HL-60/S4 treated with retinoic acid at 250 ng/mL for 4 days and 3 days (cell line): ENCODE results near the gene SLC16A7.
"Not testable (repeated sequence)": the region's sequence is repeated elsewhere in the genome, so short reads cannot be mapped to it uniquely, and the experiment has no call there.

Experiments used
- in situ Hi-C: fragments of 300-500 bp; cut with MboI; formaldehyde crosslinking; loops from 2 replicates; pipeline ENCODE4 v1.7.0; 2022; ENCODE audit warnings: low sequenced_read_pairs

Gene SLC16A7

DNA sequence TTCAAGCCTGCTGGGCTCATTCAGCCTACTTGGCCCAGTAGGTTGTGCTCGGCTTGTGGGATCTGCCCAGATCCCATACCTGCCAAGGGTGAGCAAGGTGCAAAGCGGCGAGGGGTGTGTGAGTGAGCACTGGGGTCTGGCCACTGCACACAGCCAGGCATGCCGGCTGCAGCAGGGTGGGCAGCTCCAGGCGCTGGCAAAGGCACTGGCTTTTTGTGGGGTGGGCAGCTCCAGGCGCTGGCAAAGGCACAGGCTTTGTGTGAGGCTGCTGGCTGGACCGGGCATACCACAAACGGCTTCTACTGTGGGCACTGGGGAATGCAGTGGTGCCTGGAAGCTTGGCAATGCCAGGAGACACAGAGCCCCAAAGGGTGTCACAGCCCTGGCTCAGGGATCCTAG is 137.4 kb downstream of the SLC16A7 start:
- in situ Hi-C loops: no loop called here

DNA sequence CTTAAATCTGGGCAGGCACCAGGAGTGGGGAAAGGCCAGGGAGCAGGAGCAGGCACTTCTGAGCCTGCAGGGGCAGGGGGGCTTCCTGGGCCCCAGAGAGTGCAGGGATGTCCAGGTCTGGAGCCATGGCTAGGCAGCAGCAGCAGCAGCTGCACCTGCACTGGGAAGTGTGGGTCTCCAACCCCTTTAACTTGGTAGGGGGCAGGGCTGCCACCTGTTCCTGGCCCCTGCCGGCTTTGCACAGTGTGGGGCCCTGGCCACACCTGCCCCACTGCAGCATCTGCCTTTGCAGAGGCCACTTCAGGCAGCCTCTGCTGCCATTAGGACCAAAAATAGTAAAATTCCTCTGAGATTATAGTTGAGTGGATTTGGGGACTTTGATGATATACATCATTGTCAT is 138.5 kb downstream of the SLC16A7 start:
- in situ Hi-C loops: no loop called here

DNA sequence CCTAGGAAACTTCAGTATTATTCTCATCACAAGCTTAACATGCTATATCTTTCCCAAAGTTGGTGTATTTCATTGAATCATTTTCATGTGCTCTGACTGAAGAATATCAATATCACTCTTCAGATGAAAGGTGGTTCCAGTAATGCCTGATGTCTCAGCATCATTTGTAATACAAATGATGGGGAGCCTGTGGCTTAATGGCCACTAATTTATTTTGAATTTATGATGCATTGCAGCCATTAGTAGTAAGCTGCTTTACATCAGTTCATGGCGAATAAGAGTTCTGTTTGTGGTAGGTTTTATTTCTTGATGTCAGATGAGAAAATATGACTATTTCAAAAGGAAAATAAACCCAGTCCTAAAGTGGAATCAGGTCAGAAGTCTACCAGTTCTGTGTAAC is 139.4 kb downstream of the SLC16A7 start:
- in situ Hi-C loops: no loop called here

DNA sequence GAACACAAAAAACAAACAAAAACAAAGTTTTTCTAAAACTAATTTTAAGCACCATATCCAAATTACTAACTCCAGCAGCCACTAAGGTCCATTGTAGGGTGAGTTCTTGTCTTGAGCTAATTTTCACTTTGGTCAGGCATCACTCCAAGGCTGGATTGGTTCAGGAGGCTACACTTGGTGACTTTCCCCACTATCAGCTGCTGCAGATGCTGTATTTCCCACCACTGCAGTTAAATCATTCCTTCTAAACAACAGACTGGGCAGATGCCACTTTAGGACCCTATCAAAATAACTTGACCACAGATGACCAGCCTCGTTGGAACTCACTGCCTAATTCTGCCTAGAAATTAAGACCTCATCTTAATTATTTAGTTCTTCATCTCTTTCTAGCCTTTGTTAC is 140.5 kb downstream of the SLC16A7 start:
- in situ Hi-C loops: no loop called here

DNA sequence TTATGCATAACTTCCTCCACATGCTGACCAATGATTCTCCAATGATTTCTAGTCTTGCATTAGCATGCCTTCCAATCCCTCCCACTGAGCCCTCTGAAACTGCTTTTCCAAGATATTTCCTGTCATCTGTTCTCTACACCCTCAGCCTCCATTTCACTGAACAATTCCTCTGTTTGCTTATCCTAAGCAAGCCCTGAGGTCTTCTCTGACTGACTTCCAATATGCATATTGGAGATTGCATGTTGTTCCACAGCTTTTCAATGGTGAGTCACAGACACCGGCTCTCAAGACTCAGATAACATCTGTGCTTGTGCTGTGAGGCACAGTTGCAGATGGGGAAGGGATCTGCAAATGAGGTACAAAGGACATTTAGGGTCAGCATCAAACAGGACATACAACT is 141.0 kb downstream of the SLC16A7 start:
- in situ Hi-C loops: no loop called here

DNA sequence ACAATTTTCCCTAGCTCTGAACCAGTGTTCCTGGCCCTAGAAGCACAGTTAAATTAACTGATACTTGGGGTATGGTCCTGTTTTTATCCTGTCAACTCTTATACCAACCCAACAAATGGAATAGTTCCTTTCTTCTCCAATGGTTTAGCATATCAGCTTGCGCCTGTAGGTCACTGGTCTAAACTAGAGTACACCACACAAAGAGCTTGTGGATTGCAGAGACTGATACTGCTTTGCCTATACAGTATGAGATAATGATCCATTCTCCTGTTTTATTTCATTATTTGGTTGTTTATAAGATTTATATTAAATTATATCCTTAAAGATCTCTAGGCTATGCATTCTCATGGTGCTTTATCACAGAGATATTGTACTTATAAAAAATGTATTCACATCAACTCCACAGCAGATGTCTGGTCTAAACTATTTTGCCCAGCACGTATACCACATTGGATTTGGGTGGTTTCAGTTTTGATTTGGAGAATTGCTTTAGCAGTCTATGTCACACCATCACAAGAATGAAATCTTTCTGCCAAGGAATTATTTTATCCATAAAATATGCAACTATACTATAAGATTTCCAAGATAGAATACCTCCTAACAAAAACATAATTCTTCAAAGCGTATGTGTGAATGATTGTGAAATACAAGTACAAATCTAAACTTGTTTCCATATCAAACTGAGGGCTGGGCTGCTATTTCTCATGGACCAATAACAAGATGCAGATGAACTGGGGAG is 142.1 kb downstream of the SLC16A7 start:
- in situ Hi-C loops: no loop called here

DNA sequence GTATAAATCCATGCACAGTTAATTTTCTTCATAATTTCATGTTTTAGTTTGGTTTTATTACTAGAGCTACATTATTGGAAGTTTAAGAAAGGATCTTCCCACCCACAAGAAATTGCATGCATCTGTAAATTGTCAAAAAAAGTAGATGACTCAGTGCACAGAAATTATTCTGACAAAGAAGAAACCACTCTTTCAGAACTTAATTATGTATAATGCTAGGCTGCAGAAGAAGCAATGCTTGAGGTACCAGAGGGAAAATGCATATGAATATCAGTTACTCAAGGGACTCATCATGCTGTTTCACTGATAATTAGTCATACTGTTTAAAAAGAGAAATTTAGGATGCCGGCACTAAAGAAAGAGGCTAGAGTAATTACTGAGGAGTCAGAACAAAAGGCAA is 147.0 kb downstream of the SLC16A7 start:
- in situ Hi-C loops: no loop called here

DNA sequence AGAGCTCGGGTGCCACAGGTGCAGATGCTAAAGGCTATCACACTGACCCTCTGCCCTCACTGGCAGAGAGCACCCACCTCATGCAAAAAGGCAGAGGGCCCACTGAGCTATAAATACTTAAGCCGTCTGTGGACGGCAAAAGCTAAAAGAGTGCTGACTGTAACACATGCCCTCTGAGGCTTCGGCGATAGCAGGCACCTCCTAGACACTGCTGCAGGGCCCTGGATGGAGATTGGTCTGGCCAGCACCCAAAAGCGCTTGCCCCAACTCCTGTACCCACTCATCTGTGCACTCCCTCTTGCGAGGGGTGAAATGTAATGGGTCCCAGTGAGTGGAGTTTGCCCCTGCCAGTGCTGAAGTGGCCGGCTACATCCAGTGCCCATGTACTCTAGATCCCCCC is 148.7 kb downstream of the SLC16A7 start:
- in situ Hi-C loops: no loop called here

DNA sequence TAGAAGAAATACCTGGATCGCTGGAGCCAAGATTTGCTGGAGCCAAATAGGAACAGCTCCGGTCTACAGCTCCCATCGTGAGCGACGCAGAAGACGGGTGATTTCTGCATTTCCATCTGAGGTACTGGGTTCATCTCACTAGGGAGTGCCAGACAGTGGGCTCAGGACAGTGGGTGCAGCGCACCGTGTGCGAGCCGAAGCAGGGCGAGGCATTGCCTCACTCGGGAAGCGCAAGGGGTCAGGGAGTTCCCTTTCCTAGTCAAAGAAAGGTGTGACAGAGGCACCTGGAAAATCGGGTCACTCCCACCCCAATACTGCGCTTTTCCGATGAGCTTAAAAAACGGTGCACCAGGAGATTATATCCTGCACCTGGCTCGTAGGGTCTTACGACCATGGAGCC is 155.3 kb downstream of the SLC16A7 start:
- in situ Hi-C loops: not testable (repeated sequence)

DNA sequence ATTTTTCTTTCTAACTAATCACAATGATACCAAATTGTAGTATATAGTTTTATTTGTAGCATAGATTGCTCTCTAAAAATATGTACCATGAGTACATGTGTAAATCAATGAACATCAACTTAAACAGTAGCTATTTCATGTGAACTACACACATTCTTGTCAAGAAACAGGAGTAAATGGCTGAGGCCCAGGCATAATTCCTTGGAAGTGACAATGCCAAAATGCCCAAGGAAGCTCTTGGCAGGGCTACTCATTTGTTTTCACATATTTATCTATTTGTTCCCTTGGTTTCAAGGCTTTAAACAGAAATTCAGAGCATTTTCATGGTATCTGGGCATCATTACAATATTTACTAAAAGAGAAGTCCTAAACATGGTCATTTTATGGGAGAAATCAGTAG is 165.7 kb downstream of the SLC16A7 start:
- in situ Hi-C loops: no loop called here

DNA sequence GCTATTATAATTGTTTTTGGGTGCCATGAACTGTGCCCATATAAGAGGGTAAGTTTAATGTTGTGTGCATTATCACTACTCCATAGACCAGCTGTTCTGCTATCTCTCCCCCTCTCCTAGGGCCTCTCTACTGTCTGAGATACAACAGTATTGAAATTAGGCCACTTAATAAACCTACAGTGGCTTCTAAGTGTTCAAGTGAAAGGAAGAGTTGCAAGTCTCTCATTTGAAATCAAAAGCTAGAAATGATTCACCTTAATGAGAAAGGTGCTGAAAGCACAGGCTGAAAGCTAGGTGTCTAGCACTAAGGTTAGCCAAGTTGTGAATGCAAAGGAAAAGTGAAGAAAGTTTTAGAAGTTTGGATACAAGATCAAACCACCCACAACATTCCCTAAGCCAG is 168.0 kb downstream of the SLC16A7 start:
- in situ Hi-C loops: no loop called here

DNA sequence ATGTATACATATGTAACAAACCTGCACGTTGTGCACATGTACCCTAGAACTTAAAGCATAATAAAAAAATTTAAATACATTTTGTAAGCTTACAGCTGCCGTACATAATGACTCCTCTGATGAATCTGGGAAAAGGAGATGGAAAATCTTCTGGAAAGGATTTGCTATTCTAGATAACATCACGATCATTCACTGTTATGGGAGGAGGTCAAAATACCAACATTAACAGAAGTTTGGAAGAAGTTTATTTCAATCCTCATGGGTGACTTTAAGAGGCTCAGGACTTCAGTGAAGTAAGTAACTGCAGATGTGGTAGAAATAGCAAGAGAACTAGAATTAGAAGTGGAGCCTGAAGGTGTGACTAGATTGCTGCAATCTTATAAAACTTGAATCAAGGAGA is 172.2 kb downstream of the SLC16A7 start:
- in situ Hi-C loops: no loop called here

DNA sequence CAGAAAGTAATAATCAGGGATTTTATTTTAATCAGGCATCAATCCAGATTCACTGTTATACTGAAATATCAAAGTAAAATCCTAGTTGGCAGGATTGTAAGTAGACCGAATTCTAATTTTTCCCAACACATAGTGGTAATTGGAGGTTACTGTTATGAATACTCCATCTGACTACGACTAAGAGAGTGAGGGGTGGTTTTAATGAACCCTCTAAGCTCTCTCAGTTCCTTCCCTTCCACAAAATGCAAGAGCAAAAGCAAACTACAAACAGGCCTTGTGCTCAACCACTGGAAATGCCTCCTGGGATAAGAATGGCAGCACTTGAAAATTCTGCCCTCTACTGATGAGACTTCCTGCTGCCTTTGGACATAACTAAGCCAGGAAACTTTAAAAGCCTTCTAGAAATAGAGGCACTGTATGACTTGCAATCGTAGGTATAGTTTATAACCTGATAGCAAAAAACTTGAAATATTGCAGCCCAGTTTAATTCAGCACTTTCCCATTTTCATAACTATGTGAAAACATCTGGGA is 184.8 kb downstream of the SLC16A7 start:
- in situ Hi-C loops: loop anchor here (25.0 kb wide), 1 partner anchor 368 kb away; no protein-coding TSS in a partner anchor

DNA sequence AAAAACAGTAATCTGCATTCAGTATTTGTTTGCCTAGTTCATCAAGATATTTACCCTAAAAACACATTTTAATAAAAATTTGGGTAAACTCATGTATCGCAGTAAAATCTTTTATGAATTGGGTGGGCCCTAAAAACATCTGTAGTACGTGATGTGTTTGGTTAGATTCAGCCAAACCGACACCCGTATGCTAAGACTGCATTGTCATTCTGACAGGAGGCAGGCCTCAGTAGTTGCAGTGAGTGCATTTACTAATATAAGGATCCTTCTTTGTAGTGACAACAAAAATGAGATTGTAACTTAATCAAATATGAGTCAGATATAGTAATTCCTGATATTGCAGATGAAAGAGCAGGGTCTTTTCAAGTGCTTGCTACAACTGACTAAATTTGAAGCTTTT is 191.8 kb downstream of the SLC16A7 start:
- in situ Hi-C loops: loop anchor here (25.0 kb wide), 1 partner anchor 375 kb away; no protein-coding TSS in a partner anchor

DNA sequence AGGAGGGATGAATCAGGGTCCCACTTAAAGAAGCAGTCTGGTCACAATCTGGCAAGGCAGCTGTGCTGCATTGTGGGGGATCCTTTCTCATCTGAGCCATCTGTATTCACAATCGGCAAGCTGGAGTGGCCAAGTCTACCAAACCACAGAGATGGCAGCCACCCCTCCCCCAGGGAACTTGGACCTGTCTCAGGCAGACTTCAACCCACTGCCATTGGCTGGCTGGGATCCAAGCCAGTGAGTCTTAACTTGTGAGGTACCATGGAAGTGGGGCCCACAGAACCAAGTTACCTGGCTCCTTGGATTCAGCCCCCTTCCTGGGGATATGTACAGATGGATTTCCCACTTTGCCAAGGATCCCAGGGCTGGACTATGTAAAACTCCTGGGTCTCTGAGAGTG is 196.8 kb downstream of the SLC16A7 start:
- in situ Hi-C loops: loop anchor here (25.0 kb wide), 1 partner anchor 380 kb away; no protein-coding TSS in a partner anchor

DNA sequence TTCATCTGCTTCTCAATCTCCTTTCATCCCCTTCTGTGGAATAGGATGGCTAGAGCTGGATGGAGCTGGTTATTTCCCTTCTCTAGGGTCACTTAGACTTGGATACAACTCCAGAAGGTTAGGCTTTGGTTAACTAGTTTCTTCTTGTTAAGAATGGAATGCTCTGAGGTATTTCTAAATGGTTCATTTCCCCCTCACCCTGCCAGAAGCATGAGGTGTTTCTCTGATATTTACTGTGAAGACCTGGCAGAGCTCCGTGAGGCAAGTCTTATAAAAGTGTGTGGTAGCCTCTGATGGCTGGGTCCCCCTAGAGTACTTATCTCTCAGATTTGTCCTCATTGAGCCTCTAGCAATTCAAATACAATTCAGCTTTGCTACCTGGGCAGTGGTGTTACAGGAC is 207.9 kb downstream of the SLC16A7 start:
- in situ Hi-C loops: no loop called here

DNA sequence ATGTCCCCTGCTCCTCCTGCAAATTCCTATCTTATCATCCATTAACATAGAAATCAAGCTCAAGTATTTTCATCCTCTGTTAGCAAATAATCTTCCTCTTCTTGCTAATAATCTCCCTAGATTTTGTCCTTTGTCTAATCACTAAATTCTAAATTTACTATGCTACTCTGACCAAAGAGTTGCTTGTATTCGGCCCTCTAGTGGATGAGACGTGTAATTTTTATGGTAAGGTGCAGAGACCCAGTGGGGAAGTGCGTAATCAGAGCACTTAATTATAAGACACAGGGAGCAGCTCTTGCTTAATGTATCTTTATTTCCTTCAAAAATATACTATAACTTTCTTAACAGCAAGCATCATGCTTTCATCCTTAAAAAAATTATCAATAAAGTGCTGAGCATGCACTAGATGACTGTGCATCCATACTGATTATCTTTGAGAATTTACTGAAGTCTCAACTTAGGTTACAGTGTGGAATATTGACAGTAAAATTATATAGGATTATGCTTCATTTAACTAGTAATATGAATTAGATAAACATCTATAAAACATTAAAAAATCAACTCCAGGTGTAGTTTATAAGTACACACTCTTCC is 212.6 kb downstream of the SLC16A7 start:
- in situ Hi-C loops: no loop called here

DNA sequence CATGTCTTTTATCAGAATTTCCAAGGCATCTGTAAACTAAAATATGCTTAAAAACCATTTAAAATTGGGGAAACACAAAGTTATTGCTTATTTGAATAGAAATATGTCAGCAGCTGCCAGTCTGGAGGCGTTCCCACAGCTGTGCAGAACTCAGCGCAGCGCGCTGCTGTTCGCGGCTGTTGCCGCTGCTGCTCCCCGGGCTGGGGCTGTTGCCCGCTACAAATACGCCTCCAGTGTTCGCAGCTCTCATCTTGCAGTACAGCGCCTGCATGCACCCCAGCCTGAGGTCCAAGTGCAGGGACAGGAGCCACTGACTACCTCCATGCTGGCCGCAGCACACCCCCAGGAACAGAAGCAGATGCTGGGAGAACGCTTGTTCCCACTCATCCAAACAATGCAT is 216.2 kb downstream of the SLC16A7 start:
- in situ Hi-C loops: no loop called here

DNA sequence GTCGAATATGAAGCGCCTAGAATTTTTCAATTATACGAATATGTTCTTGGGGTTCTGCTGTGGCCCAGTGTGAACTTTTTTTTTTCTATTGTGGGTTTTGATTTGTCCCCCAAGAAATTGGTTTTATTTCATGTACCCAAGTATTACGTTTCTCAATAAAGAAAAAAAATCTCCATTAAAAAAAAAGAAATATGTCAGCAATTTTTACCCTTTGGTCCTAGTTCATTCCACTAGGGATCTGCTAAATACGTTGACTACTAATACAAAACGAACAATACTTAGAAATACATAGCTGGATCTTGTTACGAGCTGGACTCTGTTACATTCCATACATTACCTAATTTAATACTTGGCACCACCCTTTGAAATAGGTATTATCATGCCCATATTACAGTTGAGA is 216.9 kb downstream of the SLC16A7 start:
- in situ Hi-C loops: no loop called here

DNA sequence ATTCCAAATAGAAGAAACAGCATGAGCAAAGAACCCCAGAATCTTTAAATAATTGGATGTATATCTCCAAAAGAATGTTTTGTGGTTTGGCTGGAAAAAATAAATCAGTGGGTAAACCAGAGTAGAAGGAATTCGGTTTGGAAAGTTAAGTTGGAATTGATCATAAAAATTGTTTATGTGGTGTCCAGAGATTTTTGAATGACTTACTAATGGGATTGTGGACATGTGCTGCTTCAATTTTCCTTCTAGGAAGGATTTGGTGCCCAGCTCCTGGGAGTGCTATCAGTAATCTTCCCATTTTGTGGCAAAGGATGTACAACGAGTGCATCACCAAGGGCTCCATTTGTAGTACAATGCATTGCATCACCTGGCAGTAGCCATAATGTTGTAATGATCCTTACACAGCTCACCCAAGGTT is 224.8 kb downstream of the SLC16A7 start:
- in situ Hi-C loops: no loop called here

DNA sequence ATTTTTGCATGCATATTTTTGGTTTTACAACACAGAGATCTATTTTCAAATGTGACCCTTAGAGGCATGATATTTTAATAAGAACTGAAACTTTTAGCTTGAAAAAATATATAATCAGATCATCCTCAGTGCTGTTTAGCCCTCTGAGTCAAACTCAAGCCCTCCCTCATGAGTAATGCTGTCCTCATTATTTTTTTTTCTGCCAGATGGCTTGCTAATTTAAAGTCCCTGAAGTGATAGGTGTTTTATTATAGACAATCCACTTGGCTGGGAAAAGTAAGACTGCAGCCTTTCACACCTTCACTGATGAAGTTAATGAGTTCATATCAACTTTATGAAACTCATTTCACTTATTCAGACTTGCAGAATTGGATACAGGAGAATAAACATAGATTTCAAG is 227.7 kb downstream of the SLC16A7 start:
- in situ Hi-C loops: no loop called here

DNA sequence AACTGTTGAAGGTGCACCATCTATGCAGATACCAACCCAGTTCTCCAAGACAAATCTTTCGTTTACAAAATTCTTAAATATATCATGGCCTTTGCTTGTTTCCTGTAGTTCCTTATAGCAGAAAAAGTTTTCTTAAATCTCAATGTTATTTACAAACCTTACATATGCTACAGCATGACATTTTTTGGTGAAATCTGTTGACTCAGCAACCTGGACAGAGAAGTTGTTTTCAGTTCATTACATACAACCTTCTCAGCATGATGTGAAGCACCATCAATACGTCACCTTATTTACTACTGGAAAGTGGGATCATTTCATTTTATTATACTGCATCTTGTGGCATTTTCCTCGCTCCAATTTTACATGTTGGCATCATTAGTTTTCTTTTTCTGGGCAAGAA is 231.9 kb downstream of the SLC16A7 start:
- in situ Hi-C loops: no loop called here
